ENCODE results near the gene RNU6-9. TPM values are rescaled to one million over a fixed set of nuclear protein-coding genes. Genes with fewer than 3 reads are reported as not detected.
"Not testable (repeated sequence)": the region's sequence is repeated elsewhere in the genome, so short reads cannot be mapped to it uniquely, and the experiment has no call there.

The RNU6-9 gene
- total and polyA plus RNA-seq, 10 donors, result not detected

GRCh38 chr19:889662-890295 is 3.5 kb upstream of the RNU6-9 start:
- WGBS, 5 donors, result 92 to 96% (median 94%) methylated on average over 17 to 26 of the region's 26 CpGs
- TF ChIP-seq CTCF (IDR thresholded peaks at IDR 0.05 in 8 of 11, conservative IDR thresholded peaks at IDR 0.05 in 3 of 11) (no peak), POLR2A (IDR thresholded peaks at IDR 0.05) (no peak), POLR2AphosphoS5 (IDR thresholded peaks at IDR 0.05) (peak in 1 of 3 donors; percentile 42)
- Histone ChIP-seq H3K27ac (no peak overlapping the region), H3K9me3 (no peaks in the 10 kb centered on the region), H3K4me3 (no peak overlapping the region), H3K27me3 (replicated peaks in 1 of 7) (no peaks in the 10 kb centered on the region), H3K36me3 (peaks cover 0 to 65% (median 42%) of the 10 kb centered on the region in 6 donors), H3K4me1 (peaks cover 3 to 37% (median 20%) of the 10 kb centered on the region in 6 donors)
- intact Hi-C loops (cut with DNase I; ENCODE audit: low total_unique reads), result no loop called here
- no peak for DNase-seq

- H3K4me3 ChIP-seq, result no peak overlapping the region
- H3K4me1 ChIP-seq, result peaks cover 3 to 37% (median 20%) of the 10 kb centered on the region in 6 donors
- no peaks in the 10 kb centered on the region for H3K27me3 ChIP-seq (replicated peaks in 1 of 7)
- intact Hi-C loops (cut with DNase I; ENCODE audit: low total_unique reads), result no loop called here
- WGBS, 5 donors, result 92 to 98% (median 93%) methylated on average over 18 of the region's 18 CpGs
- DNase-seq, result no peak
- H3K36me3 ChIP-seq, result peaks cover 0 to 54% (median 32%) of the 10 kb centered on the region in 6 donors
- H3K9me3 ChIP-seq, result no peaks in the 10 kb centered on the region
- H3K27ac ChIP-seq, result peak overlapping the region in 1 of 8 donors; percentile 9
- no peak for TF ChIP-seq POLR2A (IDR thresholded peaks at IDR 0.05)
- no peak for TF ChIP-seq POLR2AphosphoS5 (IDR thresholded peaks at IDR 0.05)
- TF ChIP-seq CTCF (IDR thresholded peaks at IDR 0.05 in 8 of 11, conservative IDR thresholded peaks at IDR 0.05 in 3 of 11), result no peak
Observed at GRCh38 chr19:890831-891230, 2.5 kb upstream of the RNU6-9 start.

- H3K27me3 ChIP-seq (replicated peaks in 1 of 7); H3K9me3 ChIP-seq; intact Hi-C loops (cut with DNase I; ENCODE audit: low total_unique reads); DNase-seq: not testable (repeated sequence)
- Histone ChIP-seq H3K4me3 (peak overlapping the region in 7 of 8 donors; percentile 77 to 93 (median 86)), H3K4me1 (peaks cover 3 to 37% (median 20%) of the 10 kb centered on the region in 6 donors), H3K36me3 (peaks cover 0 to 54% (median 30%) of the 10 kb centered on the region in 6 donors), H3K27ac (peak overlapping the region in 5 of 8 donors; percentile 93 to 98 (median 95))
- 72 to 84% (median 79%) methylated on average over 34 to 50 of the region's 50 CpGs for WGBS, 5 donors
Observed at GRCh38 chr19:891421-892200, 1.7 kb upstream of the RNU6-9 start.

GRCh38 chr19:892243-892893 is 916 bp upstream of the RNU6-9 start:
- Histone ChIP-seq H3K27me3 (replicated peaks in 1 of 7) (no peaks in the 10 kb centered on the region), H3K27ac (peak overlapping the region; percentile 88 to 98 (median 95)), H3K9me3 (no peaks in the 10 kb centered on the region), H3K4me1 (peaks cover 3 to 37% (median 20%) of the 10 kb centered on the region in 6 donors), H3K36me3 (peaks cover 0 to 54% (median 31%) of the 10 kb centered on the region in 6 donors), H3K4me3 (peak overlapping the region; percentile 77 to 93 (median 86))
- no peak for DNase-seq
- TF ChIP-seq POLR2AphosphoS5 (IDR thresholded peaks at IDR 0.05) (no peak), POLR2A (IDR thresholded peaks at IDR 0.05) (no peak), CTCF (IDR thresholded peaks at IDR 0.05 in 8 of 11, conservative IDR thresholded peaks at IDR 0.05 in 3 of 11) (no peak)
- intact Hi-C loops (cut with DNase I; ENCODE audit: low total_unique reads), result no loop called here
- WGBS, 5 donors, result 4 to 9% (median 6%) methylated on average over 17 to 27 of the region's 27 CpGs

All from spleen (tissue), 11 donors.